Smooth muscle cell of the umbilical artery (primary cell): ENCODE results near the gene FKBP5. TPM values are rescaled to one million over a fixed set of nuclear protein-coding genes. Genes with fewer than 3 reads are reported as not detected.

Experiments
- total RNA-seq: library from RNA; depleted of rRNA; stranded (reverse); fragments of >200 nt; gene quantifications from 2 replicates; pipeline ENCODE4 v1.2.3, GENCODE V29; 2014

The FKBP5 gene
- 1.8 and 8.9 TPM in 2 replicates for total RNA-seq

GRCh38 chr6:35688605-35689322, at the start of gene FKBP5:
FKBP5 (minus strand) TSS chr6:35688915; CDS start chr6:35642824, 46,091 bp downstream.

GRCh38 chr6:35736982-35737412, 48.3 kb upstream of the FKBP5 start, which contains the start of gene ARMC12:
ARMC12 (plus strand) TSS chr6:35737032; CDS start chr6:35737109, 77 bp downstream.

Other genes starting within 250 kb of the FKBP5 start
- 3.3 and 4.4 TPM in 2 replicates for gene FANCE, start 236.6 kb downstream of the FKBP5 start, total RNA-seq
- gene RPL10A, start 220.5 kb downstream of the FKBP5 start, total RNA-seq = 1,232 and 1,523 TPM in 2 replicates
- gene TEAD3, start 191.8 kb downstream of the FKBP5 start, total RNA-seq = 8.9 and 14.1 TPM in 2 replicates
- not detected in 2 replicates for gene TULP1, start 176.0 kb downstream of the FKBP5 start, total RNA-seq
- 0.30 and 0.42 TPM in 2 replicates for gene ARMC12, start 48.1 kb upstream of the FKBP5 start, total RNA-seq
- not detected in 2 replicates for gene CLPSL2, start 87.7 kb upstream of the FKBP5 start, total RNA-seq
- gene CLPSL1, start 92.1 kb upstream of the FKBP5 start, total RNA-seq = not detected in 2 replicates
- not detected in 2 replicates for gene CLPS, start 108.4 kb upstream of the FKBP5 start, total RNA-seq
- not detected in 2 replicates for gene LHFPL5, start 116.4 kb upstream of the FKBP5 start, total RNA-seq
- 59.1 and 107 TPM in 2 replicates for gene SRPK1, start 232.2 kb upstream of the FKBP5 start, total RNA-seq